Omental fat pad (tissue), 4 donors: ENCODE measurements around the gene SEZ6. TPM values are rescaled to one million over a fixed set of nuclear protein-coding genes. Genes with fewer than 3 reads are reported as not detected.

Source experiments
- ATAC-seq: fragments of 150-250 bp; one replicate; pipeline ENCODE4 v1.9.1; 2016; ENCODE audit warnings: mild to moderate bottlenecking, moderate library complexity; ENCODE audit not compliant: low FRiP score
- DNase-seq: peaks from one replicate; pipeline ENCODE4 v3.0.0-alpha.2; 2019; ENCODE audit warnings: low spot score
- total RNA-seq, 4 donors: library from RNA; depleted of rRNA; stranded (reverse); fragments of >200 nt; gene quantifications; one replicate each; pipeline ENCODE4 v1.1.0, GENCODE V29; 2016
- TF ChIP-seq, protein P1 (sequence below), 3 donors: fragments of 450-650 bp; IDR thresholded peaks; one replicate each; pipeline ENCODE4 v1.5.1; 2016 to 2017; ENCODE audit warnings: antibody characterized with exemption in 3 of 3, mild to moderate bottlenecking in 3 of 3, moderate library complexity in 2 of 3

The SEZ6 gene
- total RNA-seq, 4 donors from 2014 or later, result not detected

DNA sequence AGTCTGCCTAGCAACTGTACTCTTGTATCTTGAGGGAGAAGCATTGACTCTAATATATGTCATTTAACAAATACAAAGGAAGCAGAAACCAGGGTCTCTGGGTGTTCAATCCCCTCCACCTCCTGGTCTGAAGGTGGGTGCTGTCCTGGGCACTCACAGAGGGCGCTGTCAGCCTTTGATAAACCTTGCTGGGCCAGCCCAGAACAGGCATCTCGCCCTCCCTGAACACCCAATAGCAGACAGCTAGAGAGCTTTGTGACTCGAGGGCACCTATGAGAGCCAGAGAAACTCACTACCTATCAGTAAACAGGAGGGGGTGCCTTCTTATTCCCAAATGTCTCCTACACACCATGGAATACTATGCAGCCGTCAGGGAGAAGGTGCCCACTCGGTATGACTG is 30.8 kb upstream of the SEZ6 start:
- TF ChIP-seq, protein P1, sequence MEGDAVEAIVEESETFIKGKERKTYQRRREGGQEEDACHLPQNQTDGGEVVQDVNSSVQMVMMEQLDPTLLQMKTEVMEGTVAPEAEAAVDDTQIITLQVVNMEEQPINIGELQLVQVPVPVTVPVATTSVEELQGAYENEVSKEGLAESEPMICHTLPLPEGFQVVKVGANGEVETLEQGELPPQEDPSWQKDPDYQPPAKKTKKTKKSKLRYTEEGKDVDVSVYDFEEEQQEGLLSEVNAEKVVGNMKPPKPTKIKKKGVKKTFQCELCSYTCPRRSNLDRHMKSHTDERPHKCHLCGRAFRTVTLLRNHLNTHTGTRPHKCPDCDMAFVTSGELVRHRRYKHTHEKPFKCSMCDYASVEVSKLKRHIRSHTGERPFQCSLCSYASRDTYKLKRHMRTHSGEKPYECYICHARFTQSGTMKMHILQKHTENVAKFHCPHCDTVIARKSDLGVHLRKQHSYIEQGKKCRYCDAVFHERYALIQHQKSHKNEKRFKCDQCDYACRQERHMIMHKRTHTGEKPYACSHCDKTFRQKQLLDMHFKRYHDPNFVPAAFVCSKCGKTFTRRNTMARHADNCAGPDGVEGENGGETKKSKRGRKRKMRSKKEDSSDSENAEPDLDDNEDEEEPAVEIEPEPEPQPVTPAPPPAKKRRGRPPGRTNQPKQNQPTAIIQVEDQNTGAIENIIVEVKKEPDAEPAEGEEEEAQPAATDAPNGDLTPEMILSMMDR (IDR thresholded peaks at IDR 0.05), result no peak

DNA sequence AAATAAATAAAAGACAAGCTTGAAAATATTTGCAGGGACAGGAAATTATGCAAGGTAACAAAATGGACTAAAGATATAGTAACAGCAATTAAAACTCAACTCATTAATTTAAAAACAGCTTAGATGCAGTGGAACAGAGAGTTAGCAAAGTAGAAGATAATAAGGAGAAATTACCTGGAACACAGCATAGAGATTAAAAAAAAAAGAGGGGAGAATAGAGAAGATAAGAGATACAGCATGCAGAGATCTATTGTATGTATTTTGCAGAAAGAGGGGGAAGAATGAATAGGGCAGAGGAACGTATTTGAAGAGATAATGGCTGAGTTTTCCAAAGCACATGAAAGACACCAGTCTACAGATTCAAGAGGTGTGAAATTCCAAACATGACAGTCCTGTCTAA is 28.7 kb upstream of the SEZ6 start:
- TF ChIP-seq, protein P1 (IDR thresholded peaks at IDR 0.05), result no peak
- no peak for ATAC-seq
- no peak for DNase-seq

More for the DNA sequence above, 30.8 kb upstream of the SEZ6 start:
- ATAC-seq, result no peak
- no peak for DNase-seq

DNA sequence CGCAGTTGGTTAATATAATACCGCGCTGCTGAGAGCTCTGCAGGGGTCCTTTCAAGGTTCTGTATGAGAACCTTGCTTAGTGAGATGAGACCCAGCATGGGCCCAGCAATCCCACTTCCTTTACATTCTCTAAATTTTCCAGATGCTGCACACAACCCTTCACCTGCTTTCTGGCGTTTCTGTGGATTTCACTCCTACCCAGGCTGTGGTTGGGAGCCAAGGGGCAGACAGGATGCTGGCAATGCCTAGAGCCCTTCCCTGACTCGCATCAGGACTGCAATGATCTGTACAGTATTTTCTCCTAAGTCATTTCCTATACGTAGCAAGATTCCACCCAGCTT is 27.0 kb upstream of the SEZ6 start:
- ATAC-seq, result no peak
- no peak for DNase-seq
- TF ChIP-seq, protein P1 (IDR thresholded peaks at IDR 0.05), result no peak

DNA sequence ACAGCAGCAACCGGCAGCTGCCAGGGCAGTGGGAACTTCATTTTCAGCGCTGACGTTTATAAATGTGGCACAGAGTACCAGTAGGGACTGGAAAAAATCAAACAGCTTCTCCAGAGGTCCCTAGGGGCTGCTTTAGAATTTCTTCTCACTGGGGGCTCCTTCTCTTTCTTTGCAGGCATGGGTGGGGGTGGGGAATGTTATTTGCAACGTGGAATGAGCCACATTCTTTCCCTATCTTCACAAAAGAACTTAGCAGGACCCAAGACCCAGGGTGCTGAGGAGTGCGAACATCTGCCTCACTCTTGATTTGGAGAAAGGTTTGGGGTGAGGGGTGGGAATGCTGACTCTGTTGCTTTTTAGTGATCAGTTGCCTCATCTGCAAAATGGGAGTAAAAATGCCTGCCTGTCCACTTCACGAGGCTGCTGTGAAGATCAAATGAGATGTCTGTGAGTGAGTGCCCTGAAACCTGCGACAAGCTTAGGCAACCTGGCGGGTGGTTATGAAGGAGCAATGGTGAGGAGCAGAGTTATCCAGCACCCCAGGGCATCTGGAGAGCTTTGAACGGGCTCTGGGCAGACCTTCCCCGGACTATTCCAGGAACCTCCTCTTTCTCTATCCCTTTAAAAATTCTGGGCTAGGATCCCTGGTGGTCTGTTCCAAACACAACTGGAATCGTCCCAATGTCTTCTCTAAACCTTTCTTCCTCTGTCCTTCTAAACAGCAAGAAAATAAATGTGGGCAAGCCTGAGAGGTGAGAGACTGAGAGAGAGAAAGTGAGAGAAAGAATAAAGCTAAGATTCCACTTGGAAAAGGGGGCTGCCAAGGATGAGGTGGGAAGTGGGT is 26.4 kb upstream of the SEZ6 start:
- no peak for DNase-seq
- TF ChIP-seq, protein P1 (IDR thresholded peaks at IDR 0.05), result no peak
- no peak for ATAC-seq

DNA sequence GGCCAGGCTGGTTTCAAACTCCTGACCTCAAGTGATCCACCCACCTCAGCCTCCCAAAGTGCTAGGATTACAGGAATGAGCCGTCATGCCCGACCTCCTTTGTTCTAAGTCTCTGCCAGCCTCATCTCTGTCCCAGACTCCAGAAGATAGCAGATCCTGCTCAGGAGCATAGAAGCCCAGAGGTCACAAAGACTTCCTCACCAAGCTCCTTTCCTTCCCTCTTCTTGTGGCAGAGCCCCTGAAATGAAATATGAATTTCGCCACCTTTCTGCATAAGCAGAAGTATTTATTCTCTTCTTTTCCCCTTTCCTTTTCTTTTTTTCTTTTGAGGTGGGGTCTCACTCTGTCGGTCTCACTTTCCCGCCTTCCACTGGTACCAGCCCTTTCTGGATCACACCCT is 25.7 kb upstream of the SEZ6 start:
- no peak for ATAC-seq
- no peak for DNase-seq

DNA sequence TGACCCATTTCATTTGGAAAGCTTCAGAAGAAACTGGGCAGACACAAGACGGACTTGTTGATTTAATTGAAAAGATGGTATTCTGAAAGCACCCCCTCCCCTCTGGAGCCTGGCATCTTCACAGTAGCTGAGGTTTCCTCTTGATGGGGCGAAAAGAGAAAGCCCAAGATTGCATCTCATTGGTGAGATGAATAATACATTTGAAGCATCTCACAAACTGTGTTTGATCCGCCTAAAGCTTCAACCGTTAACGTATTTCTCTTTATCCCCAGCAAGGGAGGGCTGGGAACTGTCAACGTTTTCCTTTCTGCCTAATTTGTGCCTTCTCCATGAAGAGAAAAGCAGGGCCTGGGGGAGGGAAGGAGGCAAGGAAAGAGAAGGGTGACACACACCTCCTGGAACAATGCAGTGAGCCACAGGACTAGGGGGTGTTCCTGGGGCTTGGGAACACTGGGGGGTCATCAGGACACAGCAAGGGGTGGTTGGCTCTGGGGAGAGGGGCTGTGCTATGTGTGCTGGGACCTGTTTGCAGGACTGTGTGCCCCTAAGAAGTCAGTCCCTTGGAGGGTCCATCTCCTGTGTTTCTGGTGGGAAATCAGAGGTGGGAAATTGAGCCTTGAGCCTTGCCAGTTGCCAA is 18.6 kb upstream of the SEZ6 start:
- ATAC-seq, result no peak
- DNase-seq, result no peak
- TF ChIP-seq, protein P1 (IDR thresholded peaks at IDR 0.05), result no peak

More for the DNA sequence above, 25.7 kb upstream of the SEZ6 start:
- TF ChIP-seq, protein P1 (IDR thresholded peaks at IDR 0.05), result no peak

DNA sequence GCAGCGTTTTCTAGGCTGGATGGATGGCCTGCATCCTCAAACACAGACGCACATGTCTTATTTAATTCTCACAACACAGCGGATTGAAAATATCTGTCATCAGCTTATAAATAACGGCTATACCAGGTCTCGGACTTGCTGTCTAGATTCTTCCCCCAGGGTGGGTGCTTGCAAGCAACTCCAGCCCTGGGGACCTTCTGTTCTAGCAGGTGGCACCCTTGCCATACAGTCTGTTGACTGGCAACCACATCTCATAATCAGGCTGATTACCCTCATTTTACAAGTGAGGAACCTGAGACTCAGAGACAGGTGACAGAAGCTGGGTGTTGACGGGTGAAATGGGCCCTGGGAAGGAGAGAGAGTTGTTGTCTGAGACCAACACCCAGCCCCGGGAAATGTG is 16.2 kb upstream of the SEZ6 start:
- TF ChIP-seq, protein P1 (IDR thresholded peaks at IDR 0.05), result no peak
- no peak for ATAC-seq
- DNase-seq, result no peak
